GM12874 (cell line): Measurements from ENCODE around the gene FNBP1.

Source experiments
- TF ChIP-seq, protein P1 (sequence below): IDR thresholded peaks from 2 replicates; pipeline ENCODE4 v1.5.1; 2011; ENCODE audit warnings: low read depth, mild to moderate bottlenecking, control low read depth, low read length, moderate library complexity; ENCODE audit not compliant: insufficient read depth

The FNBP1 gene

DNA sequence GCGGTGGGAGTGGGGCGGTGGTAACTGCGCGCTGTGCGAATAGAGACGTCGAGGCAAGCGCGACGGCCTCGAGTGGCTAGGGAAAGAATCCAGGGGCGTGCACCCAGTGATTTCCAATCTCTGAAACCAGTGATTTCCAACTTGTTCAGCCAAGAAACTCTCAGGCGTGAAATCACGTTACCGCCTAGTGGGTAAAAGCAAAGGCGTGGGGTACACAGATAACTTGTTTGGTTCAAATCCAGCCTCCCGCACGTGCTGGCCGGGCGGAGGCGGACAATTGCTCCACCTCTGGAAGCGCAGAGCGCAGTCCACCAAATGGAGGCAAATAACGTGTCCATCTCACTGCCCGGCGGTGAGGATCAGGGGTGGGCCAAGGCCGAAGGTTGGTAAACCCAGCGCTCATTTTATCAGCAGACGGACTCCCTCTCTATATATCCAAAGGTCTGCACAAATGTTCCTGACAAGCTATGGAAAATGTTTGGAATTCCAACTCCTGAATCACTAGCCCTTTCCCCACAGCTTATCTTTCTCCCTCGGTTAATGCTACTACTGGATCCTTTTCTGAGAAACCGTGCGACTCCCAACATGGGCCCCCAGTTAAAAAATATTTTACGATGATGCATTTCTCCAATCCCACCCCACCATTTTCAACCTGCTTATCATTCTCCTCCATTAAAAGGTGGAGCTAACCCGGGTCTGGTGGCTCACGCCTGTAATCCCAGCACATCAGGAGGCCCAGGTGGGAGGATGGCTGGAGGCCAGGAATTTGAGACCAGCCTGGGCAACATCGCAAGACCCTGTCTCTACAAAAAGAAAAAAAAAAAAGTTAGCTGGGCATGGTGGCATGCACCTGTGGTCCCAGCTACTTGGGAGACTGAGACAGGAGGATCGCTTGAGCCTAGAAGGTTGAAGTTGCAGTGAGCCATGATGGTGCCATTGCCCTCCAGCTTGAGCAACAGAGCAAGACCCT, 950 bp upstream of the FNBP1 start:
- TF ChIP-seq, protein P1, sequence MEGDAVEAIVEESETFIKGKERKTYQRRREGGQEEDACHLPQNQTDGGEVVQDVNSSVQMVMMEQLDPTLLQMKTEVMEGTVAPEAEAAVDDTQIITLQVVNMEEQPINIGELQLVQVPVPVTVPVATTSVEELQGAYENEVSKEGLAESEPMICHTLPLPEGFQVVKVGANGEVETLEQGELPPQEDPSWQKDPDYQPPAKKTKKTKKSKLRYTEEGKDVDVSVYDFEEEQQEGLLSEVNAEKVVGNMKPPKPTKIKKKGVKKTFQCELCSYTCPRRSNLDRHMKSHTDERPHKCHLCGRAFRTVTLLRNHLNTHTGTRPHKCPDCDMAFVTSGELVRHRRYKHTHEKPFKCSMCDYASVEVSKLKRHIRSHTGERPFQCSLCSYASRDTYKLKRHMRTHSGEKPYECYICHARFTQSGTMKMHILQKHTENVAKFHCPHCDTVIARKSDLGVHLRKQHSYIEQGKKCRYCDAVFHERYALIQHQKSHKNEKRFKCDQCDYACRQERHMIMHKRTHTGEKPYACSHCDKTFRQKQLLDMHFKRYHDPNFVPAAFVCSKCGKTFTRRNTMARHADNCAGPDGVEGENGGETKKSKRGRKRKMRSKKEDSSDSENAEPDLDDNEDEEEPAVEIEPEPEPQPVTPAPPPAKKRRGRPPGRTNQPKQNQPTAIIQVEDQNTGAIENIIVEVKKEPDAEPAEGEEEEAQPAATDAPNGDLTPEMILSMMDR = no peak

DNA sequence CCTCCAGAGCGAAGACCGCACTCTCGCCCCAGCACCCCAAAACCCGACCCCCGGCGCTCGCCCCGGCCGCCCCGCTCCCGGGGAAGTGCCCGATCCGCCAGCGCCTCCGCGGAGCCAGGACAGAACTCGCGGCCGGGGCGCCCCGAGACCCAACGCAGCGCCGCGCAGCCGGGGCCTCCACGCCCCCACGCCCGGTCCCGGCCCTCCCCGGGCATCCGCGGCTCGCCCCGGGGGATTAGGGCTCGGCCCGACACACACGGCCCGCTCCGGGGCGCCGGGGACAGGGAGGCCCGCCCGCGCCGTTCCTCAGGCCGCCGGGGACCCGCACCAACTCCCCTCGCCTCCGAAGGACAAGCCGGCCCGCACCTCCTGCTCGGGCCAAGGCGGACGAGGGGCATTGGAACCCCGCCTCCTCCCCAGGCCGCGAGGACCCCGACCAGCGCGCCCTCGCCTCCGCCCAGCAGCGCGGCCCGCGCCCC, 544 bp downstream of the FNBP1 start:
- TF ChIP-seq, protein P1 = no peak

DNA sequence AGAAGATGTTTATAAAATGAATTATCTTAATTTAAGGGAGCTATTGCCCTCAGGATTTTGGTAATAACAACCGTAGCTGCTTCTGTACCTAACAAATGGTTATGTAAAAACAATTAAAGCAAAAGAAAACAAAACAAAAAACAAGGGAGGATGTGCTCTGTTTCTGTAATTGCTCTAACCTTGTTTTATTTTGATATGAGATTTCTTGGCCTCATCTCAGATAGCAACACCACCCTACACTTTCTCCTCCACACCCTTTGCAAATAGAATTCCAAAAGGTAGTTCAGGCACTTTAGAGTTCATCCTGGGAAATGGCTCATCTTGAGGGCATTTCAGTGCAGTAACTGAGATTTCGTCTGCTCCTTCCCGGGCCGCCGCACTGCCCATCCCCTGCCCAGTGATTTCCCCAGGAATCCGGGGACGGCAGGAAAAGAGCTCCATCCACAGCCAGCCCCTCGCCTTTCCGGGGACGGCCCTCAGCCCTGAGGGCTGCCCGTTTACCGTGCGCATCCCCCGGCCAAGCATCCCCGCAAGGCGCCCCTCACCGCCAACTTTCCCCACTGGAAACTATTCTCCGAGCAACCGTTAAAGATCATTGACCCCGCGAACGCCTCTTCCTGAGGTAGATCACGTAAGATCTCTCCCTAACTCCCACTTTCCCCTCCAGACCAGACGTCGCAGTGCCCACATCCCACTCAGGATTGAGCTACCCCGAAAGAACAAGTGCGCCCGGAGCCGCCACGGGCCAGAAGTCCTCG, 1.2 kb downstream of the FNBP1 start:
- TF ChIP-seq, protein P1 = no peak

DNA sequence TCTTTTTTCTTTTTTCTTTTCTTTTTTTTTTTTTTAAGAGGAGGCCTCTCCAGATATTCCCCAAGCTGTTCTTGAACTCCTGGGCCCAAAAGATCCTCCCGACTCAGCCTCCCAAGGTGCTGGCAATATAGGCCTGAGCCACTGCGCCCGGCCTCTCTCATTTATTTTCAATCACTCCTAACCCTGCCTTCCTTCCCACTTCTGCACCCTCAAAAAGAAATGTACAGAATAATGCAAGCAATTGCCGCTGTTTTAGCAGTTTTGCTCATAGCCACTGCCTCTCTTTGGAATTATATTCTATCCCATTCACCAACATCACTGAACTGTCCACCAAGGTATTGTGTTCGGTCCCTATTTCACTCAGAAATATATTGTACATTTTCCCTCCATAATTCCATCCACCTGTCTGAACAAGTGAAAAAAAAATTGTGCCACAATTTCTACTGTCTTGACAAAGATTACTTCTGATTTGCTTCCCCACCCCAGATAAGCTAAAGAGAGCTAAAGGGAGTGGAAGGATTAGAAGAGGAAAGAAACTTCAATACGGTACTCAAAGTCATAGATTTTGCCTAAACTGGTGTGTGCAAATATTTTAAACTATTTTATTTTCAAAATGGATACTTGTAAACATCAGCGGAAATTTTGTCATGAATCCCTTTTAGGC, 1.9 kb downstream of the FNBP1 start:
- TF ChIP-seq, protein P1 = no peak

DNA sequence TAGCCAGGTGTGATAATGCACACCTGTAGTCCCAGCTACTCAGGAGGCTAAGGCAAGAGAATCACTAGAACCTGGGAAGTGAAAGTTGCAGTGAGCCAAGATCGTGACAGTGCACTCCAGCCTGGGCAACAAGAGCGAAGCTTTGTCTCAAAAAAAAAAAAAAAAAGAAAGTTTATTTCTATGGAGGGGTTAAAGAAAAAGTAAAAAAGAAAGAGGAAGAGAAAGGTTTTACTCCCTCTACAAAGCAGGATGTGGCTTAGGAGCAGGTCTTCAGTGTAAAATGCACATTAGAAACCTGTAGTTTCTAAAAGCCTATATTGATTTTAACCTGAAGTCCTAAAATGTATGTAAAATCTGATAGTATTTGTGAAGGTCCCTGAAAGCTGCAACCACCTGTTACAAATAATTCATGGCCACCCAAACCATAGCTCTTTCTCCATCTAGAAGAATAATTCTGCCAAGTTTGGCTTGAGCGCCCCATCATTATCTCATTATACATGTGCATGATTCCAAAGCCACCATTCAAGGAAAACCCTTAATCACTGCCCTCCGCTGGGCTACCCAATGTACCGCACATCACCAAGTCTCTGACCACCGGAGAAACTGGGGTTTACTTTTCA, 3.4 kb downstream of the FNBP1 start:
- TF ChIP-seq, protein P1 = no peak

DNA sequence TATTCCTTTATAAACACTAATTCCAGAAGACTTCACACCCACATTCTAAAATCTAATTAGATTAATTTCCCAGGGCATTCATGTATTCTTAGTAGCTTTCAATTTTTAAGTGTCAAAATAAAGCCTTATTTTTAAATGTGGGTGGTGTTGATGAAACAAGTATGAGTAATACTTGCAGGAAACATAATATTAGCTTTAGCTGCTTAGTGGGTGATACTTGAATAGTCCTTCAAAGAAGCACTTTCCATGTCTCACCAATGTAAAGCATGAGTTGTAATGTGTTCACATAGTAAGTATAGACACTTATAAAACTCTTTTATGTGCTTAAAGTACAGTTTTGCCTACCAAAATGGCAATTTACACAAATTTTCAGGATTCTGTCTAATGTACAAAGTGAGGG, 6.9 kb downstream of the FNBP1 start:
- TF ChIP-seq, protein P1 = no peak

DNA sequence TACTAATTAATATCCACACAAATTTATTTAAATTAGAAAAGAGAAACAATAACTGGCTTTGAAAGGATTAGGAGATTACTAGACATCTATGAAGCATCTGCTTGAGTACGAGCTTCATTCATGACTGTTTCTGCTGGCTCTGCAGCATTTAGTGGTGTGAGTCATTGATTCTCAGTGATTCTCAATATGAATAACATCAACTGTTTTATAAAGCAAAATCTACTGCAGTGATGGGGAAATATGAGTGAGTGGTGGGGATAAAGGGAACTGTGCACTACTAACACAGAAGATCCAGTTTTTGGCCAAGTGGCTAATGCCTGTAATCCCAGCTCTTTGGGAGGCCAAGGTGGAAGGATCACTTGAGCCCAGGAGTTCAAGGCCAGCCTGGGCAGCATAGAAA, 8.4 kb downstream of the FNBP1 start:
- TF ChIP-seq, protein P1 = no peak
